CD4-positive, alpha-beta T cell treated with Interleukin-21 for 1 hour (primary cell): ENCODE data around the gene HCFC1R1.
"Not testable (repeated sequence)": the region's sequence is repeated elsewhere in the genome, so short reads cannot be mapped to it uniquely, and the experiment has no call there.

Experiments used
- DNase-seq: peaks from one replicate; pipeline ENCODE4 v3.0.0-alpha.2; 2020

Gene HCFC1R1

DNA sequence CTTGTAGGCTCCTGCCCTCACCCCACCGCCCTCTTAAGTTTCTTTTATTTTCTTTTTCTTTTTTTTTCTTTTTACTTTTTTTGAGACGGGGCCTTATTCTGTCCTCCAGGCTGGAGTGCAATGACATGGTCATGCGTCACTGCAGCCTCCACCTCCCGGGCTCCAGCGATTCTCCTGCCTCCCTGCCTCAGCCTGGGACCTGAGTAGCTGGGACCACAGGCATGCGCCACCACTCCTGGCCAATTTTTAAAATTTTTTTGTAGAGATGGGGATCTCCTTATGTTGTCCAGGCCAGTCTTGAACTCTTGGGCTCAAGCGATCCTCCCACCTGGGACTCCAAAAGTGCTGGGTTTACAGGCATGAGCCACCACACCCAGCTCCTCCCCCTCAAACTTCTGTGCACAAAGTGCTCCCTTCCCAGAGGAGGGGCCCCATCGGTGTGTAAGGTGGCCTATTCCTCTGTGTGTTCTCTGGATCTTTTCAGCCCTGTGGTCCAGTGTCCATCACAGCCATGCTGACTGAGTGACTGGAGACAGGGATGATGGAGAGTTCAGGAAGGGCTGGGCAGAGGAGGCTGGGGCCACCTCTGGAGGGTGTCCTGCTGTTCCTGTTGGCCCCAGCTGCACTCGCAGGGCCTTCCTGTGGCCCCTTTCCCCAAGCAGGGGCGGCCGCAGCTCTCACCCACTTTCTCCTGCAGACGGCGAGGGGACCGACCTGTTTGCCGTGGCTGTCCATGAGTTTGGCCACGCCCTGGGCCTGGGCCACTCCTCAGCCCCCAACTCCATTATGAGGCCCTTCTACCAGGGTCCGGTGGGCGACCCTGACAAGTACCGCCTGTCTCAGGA lies 32.8 kb upstream of the HCFC1R1 start:
- no peak for DNase-seq

DNA sequence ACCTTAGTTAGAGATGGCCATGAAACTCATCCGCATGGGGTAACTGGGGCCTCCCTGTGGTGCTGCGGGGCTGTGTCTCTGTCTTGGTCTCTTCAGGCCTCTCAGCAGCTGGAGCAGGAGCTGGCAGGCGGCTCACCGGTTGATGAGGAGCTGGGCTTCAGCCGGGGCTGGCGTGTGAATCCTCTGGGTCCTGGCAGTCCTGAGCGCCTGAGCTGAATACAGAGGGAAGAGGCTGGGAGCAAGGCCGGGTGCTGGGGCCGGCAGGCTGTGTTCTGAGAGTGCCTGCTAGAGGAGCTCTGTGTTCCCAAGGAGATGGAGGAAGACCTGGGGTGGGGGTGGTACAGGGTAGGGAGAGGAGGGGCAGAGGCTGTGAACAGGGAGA lies 32.0 kb upstream of the HCFC1R1 start:
- DNase-seq, result not testable (repeated sequence)

DNA sequence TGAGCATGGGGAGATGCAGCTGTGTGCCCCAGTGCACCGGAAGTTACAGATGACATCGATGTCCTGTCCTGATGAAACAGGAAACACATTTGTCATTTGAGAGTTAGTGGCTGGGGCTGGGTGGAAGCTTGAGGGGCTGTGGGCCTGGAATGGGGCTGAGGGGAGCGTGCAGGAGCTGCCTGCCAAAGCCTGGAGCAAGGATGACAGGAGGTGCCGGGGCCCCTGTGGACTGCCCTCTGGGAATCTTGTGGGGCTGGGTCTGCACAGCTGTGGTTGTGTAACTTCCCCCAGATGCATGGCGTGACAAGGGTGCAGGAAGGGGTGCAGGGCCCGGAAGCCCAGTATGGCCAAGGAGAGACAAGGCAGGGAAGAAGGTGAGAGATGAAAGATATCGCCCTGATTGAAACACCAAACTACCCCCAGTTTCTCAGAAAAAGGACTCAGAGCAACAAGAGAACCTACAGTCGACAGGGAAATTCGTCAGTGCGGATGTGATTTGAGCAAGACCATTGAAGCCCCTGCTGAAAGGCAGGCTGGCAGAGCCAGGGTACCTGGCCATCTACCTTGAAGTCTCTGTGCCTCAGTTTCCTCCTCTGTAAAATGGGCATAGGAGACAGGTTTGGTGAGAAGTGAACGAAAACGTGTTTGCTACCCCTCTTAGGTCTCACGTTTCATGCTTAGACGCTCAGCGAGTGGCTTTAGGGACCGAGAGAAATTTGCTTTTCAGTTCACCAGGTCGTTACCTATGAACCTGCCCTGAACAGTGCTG lies 31.4 kb upstream of the HCFC1R1 start:
- no peak for DNase-seq

DNA sequence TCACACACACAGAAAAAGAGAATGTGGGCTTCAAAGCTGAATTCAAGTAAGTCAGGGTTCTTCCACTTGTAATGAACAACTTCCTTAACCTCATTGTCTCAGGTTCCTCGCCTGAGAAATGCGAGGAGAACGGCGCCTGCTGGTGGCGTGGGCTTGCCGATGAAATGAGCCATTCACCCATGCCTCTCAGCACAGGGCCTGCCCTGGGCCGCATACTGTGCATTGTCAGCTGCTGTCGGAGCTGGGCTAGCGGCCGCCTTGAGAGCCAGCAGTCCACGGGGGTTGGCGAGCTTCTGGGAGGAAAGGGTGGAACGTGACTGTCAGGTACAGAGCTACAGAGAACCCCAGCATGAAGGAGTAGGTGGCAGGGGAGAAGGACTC lies 29.6 kb upstream of the HCFC1R1 start:
- not testable (repeated sequence) for DNase-seq

DNA sequence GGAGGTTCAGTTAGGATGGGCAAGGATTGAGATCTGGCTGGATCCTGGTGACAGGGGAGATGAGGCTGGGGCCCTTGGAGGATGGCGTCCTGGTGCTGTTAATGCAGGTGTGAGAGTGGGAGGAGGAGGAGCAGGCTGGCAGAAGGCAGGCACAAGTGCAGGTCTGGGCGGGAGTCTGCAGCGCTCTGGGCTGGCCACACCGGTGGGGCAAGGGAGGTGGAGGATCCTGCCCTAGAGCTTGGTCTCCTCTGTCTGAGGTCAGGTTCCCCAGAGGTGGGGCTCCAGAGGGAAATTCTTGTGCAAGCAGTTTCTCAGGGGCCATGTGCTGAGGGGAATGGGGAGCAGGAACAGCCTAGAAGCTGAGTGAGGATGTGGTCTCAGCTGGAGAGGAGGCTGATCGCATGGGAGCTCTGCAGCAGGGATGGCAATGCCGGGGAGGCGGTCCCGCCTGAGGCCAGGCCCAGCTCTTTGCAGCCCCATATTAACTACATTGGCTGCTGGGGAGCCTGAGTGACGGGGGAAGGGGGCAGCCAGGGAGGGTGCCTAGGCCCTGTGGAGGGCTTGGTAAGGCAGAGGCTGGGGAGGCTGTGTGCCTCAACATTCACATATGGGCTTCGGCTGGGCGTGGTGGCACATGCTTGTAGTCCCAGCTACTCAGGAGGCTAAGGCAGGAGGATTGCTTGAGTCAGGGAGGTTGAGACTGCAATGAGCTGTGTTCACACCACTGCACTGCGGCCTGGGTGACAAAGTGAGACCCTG lies 29.0 kb upstream of the HCFC1R1 start:
- DNase-seq, result not testable (repeated sequence)

DNA sequence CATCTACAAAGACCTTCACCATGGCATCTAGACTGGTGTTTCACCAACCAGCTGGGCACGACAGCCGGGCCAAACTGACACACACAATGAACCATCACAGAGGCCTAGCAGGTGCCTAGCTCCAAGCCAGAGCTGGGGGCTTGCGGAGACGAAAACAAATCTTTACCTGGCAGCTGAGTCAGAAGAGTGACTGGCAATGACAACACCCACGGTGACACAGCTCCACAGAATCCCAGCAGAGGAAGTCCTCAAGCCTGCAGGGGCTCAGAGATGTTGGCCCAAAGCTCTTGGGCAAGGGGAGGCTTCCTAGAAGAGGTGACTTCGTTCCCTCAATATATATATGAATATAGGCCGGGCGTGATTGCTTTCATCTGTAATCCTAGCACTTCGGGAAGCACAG lies 27.8 kb upstream of the HCFC1R1 start:
- no peak for DNase-seq

DNA sequence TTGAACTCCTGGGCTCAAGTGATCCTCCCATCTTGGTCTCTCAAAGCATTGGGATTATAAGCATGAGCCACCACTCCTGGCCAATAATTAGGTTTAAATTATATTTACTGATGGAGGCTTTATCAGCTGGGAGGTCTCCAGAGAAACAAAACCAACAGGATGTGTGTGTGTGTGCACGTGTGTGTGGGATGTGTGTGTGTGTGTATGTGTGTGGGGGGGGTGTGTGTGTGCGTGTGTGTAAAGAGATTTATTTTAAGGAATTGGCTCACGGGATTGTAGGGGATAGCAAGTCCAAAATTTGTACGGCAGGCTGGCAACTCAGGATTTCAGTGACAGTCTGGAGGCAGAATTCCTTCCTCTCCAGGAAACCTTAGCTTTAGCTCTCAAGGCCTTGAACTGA lies 27.3 kb upstream of the HCFC1R1 start:
- no peak for DNase-seq

DNA sequence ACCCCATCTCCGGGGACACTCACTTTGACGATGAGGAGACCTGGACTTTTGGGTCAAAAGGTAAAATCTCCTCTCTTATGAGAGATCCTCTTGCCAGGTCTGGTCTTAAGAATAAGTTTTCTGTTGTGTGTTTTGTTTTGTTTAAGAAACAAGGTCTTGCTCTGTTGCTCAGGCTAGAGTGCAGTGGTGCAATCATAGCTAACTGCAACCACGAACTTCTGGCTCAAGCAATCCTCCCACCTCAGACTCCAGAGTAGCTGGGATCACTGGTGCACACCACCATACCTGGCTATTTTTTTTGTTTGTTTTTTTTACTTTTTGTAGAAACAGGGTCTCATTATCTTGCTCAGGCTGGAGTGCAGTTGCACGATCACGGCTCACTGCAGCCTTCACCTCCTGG lies 26.7 kb upstream of the HCFC1R1 start:
- no peak for DNase-seq

DNA sequence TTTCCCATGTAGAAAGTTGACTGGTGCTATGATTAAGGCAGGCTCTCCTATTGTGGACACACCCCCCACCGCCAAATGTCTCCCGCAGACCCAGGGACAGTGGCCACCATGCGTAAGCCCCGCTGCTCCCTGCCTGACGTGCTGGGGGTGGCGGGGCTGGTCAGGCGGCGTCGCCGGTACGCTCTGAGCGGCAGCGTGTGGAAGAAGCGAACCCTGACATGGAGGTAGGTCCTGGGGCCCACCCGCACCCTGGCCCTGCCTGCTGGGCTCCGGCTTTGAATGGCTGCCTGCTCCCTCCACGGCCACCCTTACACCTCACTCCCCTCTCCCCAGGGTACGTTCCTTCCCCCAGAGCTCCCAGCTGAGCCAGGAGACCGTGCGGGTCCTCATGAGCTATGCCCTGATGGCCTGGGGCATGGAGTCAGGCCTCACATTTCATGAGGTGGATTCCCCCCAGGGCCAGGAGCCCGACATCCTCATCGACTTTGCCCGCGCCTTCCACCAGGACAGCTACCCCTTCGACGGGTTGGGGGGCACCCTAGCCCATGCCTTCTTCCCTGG lies 26.3 kb upstream of the HCFC1R1 start:
- no peak for DNase-seq

DNA sequence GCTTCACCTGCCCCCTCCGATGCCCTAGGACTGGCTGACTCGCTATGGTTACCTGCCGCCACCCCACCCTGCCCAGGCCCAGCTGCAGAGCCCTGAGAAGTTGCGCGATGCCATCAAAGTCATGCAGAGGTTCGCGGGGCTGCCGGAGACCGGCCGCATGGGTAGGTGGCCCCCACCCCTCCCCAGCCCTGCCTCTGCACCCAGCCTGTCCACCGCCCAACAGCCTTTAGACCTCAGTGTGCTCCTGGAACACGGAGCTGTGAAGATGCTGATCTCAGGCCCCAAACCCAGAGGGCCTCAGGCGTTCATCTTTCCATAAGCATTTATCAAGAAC lies 23.6 kb upstream of the HCFC1R1 start:
- no peak for DNase-seq

DNA sequence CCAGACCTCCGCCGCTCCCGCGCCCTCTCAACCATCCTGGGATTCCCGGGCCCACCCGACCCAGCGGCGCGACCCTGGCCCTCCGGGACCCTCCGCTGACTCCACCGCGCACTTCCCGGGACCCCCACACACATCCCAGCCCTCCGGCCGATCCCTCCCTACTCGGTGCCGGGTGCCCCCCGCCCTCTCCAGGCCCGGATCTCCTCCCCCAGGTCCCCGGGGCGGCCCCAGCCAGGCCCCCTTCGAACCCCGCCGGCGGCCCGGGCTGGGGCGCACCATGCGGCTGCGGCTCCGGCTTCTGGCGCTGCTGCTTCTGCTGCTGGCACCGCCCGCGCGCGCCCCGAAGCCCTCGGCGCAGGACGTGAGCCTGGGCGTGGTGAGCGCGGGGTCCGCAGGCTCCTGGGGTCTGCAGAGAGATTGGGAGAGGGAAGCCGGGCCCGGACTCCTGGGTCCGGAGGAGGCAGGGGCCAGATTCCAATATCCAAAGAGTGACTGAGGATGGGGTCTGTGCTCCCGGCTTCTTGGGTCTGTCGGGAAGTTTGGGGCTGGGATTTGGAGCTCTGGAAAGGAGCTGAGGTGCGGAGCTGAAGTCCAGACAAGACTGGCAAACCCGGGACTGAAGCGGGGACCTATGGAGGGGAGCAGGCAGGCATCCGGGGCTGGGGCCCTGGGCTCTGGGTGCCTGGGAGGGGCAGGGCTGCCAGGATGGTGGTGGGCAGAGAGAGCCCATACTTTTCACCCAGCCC lies 23.1 kb upstream of the HCFC1R1 start:
- no peak for DNase-seq

DNA sequence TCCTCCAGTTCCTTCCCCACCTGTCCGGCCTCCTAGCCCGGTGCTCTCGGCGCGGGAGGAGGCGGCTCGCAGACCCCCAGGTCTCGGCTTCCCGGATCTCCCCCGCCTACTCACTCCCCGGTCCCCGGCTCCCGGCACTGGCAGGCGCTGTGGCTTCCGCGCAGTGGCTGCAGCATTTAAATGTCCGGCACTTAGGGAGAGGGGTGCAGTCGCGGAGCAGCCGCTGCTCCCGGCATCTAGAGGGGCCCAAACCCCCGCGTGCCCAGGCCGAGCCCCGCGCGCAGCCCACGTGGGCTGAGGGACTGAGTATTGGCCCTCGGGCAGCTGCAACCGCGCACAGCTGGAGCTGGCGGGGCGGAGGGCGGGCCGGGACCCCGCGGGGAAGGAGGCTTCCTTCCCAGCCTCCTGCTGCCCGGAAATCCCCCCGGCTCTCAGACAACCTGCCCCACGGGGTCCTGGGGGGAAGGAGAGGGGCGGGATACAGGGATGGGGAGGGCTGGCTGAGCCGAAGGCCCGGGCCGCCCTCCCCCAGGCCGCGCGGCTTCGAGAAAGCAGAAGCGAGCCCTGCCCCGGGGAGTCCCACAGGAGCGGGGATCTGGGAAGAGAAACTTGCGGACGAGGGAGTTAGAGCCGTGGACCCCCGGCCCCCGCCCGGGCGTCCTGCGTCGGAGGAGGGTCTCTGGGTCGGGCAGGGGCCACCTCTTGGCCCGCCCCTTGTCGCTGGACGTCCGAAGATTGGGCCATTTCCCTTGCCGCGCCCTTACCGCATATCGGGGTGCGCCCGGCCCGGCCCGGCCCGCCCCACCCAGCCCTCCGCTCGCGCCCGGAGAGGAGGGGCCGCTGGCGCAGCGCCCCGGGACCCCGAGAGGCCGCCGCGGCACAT lies 22.3 kb upstream of the HCFC1R1 start, which contains the start of gene MMP25:
Gene MMP25 (plus strand): TSS at position 804 of the 883 bp plus-strand sequence. CDS start 357 bp downstream, outside the sequence.
- no peak for DNase-seq

DNA sequence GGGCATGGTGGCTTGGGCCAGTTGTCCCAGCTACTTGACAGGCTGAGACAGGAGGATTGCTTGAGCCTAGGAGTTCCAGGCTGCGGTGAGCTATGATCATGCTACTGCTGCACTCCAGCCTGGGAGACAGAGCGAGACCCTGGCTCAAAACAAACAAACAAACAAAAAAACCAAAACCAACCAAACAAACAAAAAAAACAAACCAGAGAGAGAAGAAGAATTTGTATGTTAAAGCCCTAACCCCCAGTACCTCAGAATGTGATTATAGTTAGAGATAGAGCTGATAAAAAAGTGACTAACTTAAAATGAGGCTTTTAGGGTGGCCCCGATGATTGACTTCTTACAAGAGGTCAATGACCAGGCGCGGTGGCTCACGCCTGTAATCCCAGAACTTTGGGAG lies 21.0 kb upstream of the HCFC1R1 start:
- no peak for DNase-seq

DNA sequence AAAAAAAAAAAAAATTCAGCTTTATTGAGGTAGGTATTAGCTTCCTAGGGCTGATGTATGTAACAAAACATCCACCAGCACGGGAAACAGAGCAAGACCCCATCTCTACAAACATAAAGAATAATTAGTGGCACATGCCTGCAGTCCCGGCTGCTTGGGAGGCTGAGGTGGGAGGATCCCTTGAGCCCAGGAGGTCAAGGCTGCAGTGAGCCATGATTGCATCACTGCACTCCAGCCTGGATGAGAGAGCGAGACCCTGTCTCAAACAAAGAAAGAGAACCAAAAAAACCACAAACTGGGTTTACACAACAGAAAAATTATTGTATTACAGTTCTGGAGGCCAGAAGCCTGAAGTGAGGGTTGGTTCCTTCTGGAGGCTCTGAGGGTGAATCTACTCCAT lies 18.6 kb upstream of the HCFC1R1 start:
- DNase-seq, result no peak

DNA sequence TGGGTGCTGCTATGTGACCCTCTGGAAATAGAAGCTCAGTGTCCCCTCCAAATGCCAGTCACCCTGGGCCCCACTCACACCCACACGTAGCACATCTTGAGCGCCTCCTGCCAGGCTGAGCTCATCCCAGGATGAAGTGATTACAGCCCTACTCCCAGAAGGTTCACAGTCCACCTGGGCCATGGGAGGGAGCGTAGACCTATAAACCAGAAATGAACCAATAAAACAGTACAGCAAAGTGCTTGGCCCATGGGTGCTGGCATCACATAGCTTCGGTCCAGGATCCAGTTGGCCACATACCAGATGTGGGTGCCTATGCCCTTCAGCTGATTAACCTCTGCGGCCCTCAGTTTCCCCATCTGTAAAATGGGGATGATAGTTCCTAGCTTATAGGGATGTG lies 15.2 kb upstream of the HCFC1R1 start:
- no peak for DNase-seq

DNA sequence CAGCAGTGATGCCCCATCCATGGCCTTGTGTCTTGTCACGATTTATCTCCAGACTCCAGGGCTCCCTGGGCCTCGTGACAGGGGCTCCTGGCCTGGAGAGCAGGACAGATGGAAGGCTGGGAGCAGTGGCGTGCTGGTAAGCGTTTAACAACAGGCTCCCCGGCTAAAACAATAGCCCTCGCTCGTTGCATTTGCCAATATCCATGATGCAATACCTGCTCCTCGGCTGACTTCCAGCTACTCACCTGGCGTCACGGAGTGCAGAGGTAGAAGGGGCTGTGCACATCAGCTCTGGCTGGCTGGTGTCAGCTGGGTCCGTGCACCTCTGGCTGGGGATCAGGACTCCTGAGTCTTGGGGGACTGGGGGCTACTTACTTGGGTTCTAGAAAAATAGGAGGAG lies 14.5 kb upstream of the HCFC1R1 start:
- DNase-seq, result no peak

DNA sequence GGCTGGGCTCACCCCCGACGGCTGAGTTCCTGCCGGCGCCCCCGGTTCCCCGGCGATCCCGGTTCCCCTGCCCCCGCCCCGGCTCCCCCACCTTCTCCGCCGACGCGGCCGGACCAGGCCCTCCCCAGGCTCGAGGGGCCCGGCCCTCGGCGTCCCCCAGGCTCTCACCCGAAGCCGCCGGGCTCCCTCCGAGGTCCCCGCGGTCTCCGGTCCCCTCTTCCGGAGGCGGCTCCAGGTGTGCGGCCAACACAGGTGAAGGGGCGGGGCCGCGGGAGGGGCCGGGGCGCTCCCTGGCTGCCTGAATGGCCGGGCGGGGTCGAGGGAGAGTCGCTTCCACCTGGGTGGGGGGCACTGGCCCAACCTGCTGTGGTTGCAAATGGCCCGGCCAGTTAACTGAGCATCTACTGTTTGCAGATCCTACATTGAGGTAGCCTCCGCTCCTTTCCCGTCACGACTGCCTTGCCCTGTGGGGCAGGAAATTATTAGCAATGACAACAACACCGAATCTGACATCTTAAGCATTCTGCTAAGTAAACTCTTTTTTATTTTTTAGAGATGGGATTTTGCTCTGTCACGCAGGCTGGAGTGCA lies 13.1 kb upstream of the HCFC1R1 start, which contains the start of gene BICDL2:
Gene BICDL2 (minus strand): TSS at position 219 of the 590 bp plus-strand sequence. CDS start 1,448 bp downstream, outside the sequence.
- DNase-seq, result no peak

DNA sequence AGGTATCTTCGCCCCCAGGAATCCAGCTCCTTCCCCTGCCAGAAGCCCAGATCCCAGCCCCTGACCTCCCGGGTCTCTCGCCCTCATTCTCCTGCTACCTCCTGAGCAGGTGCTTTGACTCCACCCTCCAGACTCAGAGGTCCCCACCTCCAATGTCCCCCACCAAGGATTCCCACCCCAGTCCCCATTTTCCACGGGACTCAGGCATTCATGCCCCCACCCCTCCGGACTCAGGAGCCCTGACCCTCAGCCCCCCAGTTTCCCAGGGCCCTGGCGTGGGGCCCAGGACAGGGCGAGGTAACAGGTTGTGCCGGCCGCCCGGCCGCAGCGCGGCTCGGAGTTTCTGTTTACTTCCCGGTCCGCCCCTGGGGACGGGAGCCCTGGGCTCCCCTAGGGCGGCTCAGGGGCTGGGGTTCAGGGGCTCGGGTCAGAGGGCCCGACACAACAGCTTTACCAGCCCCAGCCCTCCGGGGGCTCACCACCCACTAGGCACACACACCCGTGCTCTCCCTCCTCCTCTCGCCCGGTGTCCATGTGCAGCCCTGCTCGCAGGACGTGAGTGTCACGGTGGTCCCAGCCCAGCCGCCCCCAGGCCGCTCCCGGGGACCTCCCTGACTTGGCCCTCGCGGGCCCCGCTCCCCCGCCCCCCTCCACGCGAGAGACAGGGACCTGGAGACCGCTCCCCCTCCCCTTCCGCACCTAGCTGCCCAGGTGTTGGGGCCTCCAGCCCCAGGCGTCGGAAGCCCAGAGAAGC lies 12.4 kb upstream of the HCFC1R1 start:
- DNase-seq, result no peak

DNA sequence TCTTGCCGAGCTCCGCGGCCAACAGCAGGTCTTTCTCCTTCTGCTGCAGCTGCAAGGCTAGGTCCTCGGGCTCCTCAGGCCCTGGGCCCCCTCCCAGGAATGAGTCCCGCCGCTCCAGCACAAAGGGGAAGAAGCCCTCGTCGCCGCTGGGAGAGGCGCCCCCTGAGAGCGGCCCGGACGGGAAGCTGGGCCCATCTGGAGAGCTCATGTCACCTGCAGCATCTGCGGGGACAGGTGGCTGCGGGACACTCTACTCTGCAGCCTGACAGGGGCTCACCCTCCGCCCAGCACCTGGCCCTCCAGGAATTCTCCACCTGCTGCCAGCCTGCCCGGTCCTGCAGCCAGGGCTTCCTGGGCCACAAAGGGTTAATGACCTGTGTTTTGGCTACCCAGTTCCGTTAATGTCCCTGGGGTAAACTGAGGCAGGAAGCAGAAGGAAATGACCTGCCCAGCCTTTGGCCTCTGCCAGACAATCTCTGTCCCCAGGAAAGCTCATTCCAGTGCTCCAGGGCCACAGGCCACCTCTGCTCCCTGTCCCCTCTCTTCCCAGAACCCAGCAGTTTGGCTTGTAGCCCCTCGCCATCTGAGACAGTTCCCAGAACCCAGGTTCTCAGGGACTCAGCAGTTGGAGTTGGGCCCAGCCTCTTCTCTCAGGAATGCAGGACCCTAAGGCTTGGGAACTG lies 11.7 kb upstream of the HCFC1R1 start:
- DNase-seq, result no peak

DNA sequence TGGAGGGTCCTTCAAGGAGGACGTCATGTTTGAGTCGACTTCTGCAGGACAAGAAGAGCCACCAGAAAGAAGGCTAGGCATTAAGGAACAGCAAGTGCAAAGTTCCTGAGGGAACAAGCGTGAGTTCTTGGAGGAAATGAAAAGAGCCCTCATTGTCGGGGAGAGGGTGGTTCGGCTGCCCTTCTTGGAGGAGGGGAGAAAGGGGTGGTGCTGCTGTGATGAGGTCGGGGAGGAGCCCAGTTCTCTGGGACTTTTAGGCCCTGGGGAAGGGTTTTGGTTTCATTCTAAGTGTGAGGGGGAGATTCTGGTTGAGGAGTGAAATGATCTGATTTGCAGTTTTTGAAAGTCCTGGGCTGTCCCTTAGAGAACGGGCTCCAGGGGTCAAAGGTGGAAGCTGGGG lies 8.9 kb upstream of the HCFC1R1 start:
- no peak for DNase-seq
